OCI-M2 (cell line): Measurements from ENCODE around the gene OPN5.

Experiments used
- DNase-seq: peaks from one replicate; lab custom pipeline; 2025; ENCODE audit not compliant: unreplicated experiment; lab: John Stamatoyannopoulos, UW

Gene OPN5

GRCh38 chr6:47787620-47788497, 6.0 kb downstream of the OPN5 start:
- peak; percentile 48 for DNase-seq

GRCh38 chr6:47788498-47788884, 6.7 kb downstream of the OPN5 start:
- DNase-seq: no peak

- no peak for DNase-seq
Measured at GRCh38 chr6:47789553-47789952, 7.7 kb downstream of the OPN5 start.

- no peak for DNase-seq
Measured at GRCh38 chr6:47792216-47792733, 10.4 kb downstream of the OPN5 start.

- DNase-seq: no peak
Measured at GRCh38 chr6:47794577-47795135, 12.8 kb downstream of the OPN5 start.

- no peak for DNase-seq
Measured at GRCh38 chr6:47801984-47802383, 20.2 kb downstream of the OPN5 start.

GRCh38 chr6:47804821-47805220, 23.0 kb downstream of the OPN5 start:
- DNase-seq: no peak

GRCh38 chr6:47809873-47810272, 28.0 kb downstream of the OPN5 start:
- no peak for DNase-seq

- DNase-seq: no peak
Measured at GRCh38 chr6:47810885-47811284, 29.1 kb downstream of the OPN5 start.

- no peak for DNase-seq
Measured at GRCh38 chr6:47811443-47811842, 29.6 kb downstream of the OPN5 start.

GRCh38 chr6:47817749-47818148, 35.9 kb downstream of the OPN5 start:
- DNase-seq: no peak

GRCh38 chr6:47819461-47819860, 37.6 kb downstream of the OPN5 start:
- DNase-seq: no peak

- DNase-seq: no peak
Measured at GRCh38 chr6:47822856-47823554, 41.2 kb downstream of the OPN5 start.

- no peak for DNase-seq
Measured at GRCh38 chr6:47832386-47833100, 50.7 kb downstream of the OPN5 start.

- no peak for DNase-seq
Measured at GRCh38 chr6:47834196-47834595, 52.4 kb downstream of the OPN5 start.

- DNase-seq: no peak
Measured at GRCh38 chr6:47836046-47836445, 54.2 kb downstream of the OPN5 start.

- no peak for DNase-seq
Measured at GRCh38 chr6:47836639-47837038, 54.8 kb downstream of the OPN5 start.

- DNase-seq: no peak
Measured at GRCh38 chr6:47839645-47840044, 57.8 kb downstream of the OPN5 start.

- no peak for DNase-seq
Measured at GRCh38 chr6:47844881-47845280, 63.0 kb downstream of the OPN5 start.

- no peak for DNase-seq
Measured at GRCh38 chr6:47846752-47847151, 64.9 kb downstream of the OPN5 start.

- DNase-seq: no peak
Measured at GRCh38 chr6:47851091-47851490, 69.3 kb downstream of the OPN5 start.
